Mesendoderm (in vitro differentiated cells): Measurements from ENCODE around the gene MACROD2.

ENCODE experiments used
- DNase-seq: peaks from one replicate; pipeline ENCODE4 v3.0.0; 2013
- H2AK5ac ChIP-seq: 2 replicates; pipeline ENCODE4 v1.6.1; 2013; ENCODE audit warnings: low read length, inconsistent platforms
- H2BK120ac ChIP-seq: 2 replicates; pipeline ENCODE4 v1.6.1; 2013; ENCODE audit warnings: low read depth, mild to moderate bottlenecking, low read length, moderate library complexity, mixed read lengths
- H2BK15ac ChIP-seq: replicated peaks from 2 replicates; pipeline ENCODE4 v1.6.1; 2013; ENCODE audit warnings: low read depth, mild to moderate bottlenecking, moderate library complexity
- H2BK5ac ChIP-seq: 2 replicates; pipeline ENCODE4 v1.6.1; 2013; ENCODE audit warnings: low read length, inconsistent platforms
- H3K18ac ChIP-seq: 2 replicates; pipeline ENCODE4 v1.6.1; 2013; ENCODE audit warnings: mild to moderate bottlenecking, low read length, mixed read lengths
- H3K23ac ChIP-seq: one replicate; pipeline ENCODE4 v1.6.1; 2013; ENCODE audit warnings: low read length
- H3K27ac ChIP-seq: 2 replicates; pipeline ENCODE4 v1.5.1; 2013; ENCODE audit warnings: low read depth, mild to moderate bottlenecking, inconsistent platforms, low read length, moderate library complexity
- H3K27me3 ChIP-seq: 2 replicates; pipeline ENCODE4 v1.6.1; 2013; ENCODE audit warnings: low read length, control low read depth, mild to moderate bottlenecking, inconsistent platforms; ENCODE audit not compliant: insufficient read depth, poor library complexity
- H3K36me3 ChIP-seq: 2 replicates; pipeline ENCODE4 v1.6.1; 2013; ENCODE audit warnings: low read length, inconsistent platforms; ENCODE audit not compliant: control insufficient read depth, insufficient read depth
- H3K4ac ChIP-seq: one replicate; pipeline ENCODE4 v1.6.1; 2013; ENCODE audit warnings: low read depth, mild to moderate bottlenecking, low read length, moderate library complexity
- H3K4me1 ChIP-seq: 2 replicates; pipeline ENCODE4 v1.6.1; 2013; ENCODE audit warnings: low read depth, low read length, inconsistent platforms; ENCODE audit not compliant: control insufficient read depth
- H3K4me2 ChIP-seq: 2 replicates; pipeline ENCODE4 v1.6.1; 2013; ENCODE audit warnings: low read length
- H3K4me3 ChIP-seq: 2 replicates; pipeline ENCODE4 v1.5.1; 2013; ENCODE audit warnings: mild to moderate bottlenecking, low read length
- H3K56ac ChIP-seq: one replicate; pipeline ENCODE4 v1.6.1; 2013; ENCODE audit warnings: low read length
- H3K79me1 ChIP-seq: 2 replicates; pipeline ENCODE4 v1.6.1; 2013; ENCODE audit warnings: low read length, inconsistent platforms
- H3K79me2 ChIP-seq: 2 replicates; pipeline ENCODE4 v1.6.1; 2013; ENCODE audit warnings: mild to moderate bottlenecking, low read length; ENCODE audit not compliant: control insufficient read depth, insufficient read depth
- H3K9ac ChIP-seq: 2 replicates; pipeline ENCODE4 v1.6.1; 2013; ENCODE audit warnings: low read length, inconsistent platforms
- H4K5ac ChIP-seq: one replicate; pipeline ENCODE4 v1.6.1; 2013; ENCODE audit warnings: low read length
- H4K8ac ChIP-seq: one replicate; pipeline ENCODE4 v1.6.1; 2013; ENCODE audit warnings: low read depth, mild to moderate bottlenecking, control low read depth, low read length, moderate library complexity
- WGBS: extraction: QIAGEN DNeasy Blood & Tissue Kit; methylation state at CpG from one replicate; pipeline ENCODE4 v1.1.7; 2013; ENCODE audit warnings: low lambda C conversion rate, missing lambda C conversion rate; ENCODE audit not compliant: insufficient coverage; ENCODE audit errors: extremely low coverage; 5-methylcytosine and 5-hydroxymethylcytosine counted together

The MACROD2 gene

DNA sequence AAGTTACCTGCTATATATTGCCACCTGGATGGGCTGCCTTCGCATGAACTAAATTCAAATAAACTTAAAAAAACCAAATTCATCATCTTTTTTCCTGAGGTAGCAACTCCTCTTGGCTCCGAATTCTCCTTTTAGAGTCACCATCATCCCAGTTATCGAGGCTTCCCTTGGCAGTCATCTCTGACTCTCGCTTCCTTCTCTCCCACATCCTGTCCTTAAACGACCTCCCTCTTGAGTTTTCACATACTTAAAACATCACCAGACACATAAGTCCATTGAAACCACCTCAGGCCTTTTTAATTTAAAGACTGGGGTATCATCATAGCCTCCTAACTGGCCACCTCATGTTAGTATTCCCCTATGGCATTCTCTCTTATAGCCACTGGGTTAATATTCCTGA is 638.2 kb downstream of the MACROD2 start:
- H2AK5ac ChIP-seq: no peak overlapping the region
- H3K4me2 ChIP-seq: no peak overlapping the region
- no CpG with 5 or more reads among the region's 5 CpGs for WGBS
- DNase-seq: no peak
- H4K8ac ChIP-seq: no peak overlapping the region
- H3K18ac ChIP-seq: no peak overlapping the region
- no peaks in the 10 kb centered on the region for H3K79me1 ChIP-seq
- H2BK120ac ChIP-seq: no peak overlapping the region
- no peaks in the 10 kb centered on the region for H3K79me2 ChIP-seq
- no peak overlapping the region for H3K4me3 ChIP-seq
- no peak overlapping the region for H3K9ac ChIP-seq
- no peak overlapping the region for H3K56ac ChIP-seq
- no peak overlapping the region for H3K4ac ChIP-seq
- H2BK15ac ChIP-seq: no peak overlapping the region
- no peak overlapping the region for H2BK5ac ChIP-seq
- no peaks in the 10 kb centered on the region for H3K27me3 ChIP-seq
- no peaks in the 10 kb centered on the region for H3K4me1 ChIP-seq
- no peak overlapping the region for H3K23ac ChIP-seq
- no peaks in the 10 kb centered on the region for H3K36me3 ChIP-seq
- no peak overlapping the region for H3K27ac ChIP-seq
- no peak overlapping the region for H4K5ac ChIP-seq

DNA sequence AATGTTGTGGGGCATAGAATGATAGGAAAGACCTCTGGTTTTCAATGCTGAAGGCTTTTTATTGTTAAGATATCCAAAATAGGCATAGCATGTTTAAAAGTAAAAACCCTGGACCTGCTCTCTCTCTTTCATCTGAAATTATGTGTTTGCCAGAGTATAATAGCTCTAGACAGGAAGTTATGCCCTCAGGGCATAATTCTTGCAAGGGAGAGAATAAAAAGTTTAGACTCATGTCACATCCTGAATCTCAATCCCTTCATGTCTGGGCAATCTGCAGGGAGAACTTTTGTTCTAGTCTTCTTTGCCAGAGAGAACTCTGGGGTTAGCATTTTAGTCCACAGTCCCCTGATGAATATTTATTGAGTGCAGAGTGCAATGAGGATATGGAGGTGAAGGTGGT is 639.3 kb downstream of the MACROD2 start:
- H2BK5ac ChIP-seq: no peak overlapping the region
- no peak overlapping the region for H3K27ac ChIP-seq
- no peak overlapping the region for H2BK120ac ChIP-seq
- H4K8ac ChIP-seq: no peak overlapping the region
- no peaks in the 10 kb centered on the region for H3K36me3 ChIP-seq
- no peaks in the 10 kb centered on the region for H3K79me1 ChIP-seq
- no peak for DNase-seq
- H2AK5ac ChIP-seq: no peak overlapping the region
- no peaks in the 10 kb centered on the region for H3K4me1 ChIP-seq
- no peak overlapping the region for H3K4me2 ChIP-seq
- H2BK15ac ChIP-seq: no peak overlapping the region
- no peak overlapping the region for H3K4me3 ChIP-seq
- no peak overlapping the region for H3K9ac ChIP-seq
- no peak overlapping the region for H3K18ac ChIP-seq
- no peak overlapping the region for H4K5ac ChIP-seq
- H3K4ac ChIP-seq: no peak overlapping the region
- no peaks in the 10 kb centered on the region for H3K79me2 ChIP-seq
- no peak overlapping the region for H3K23ac ChIP-seq
- H3K56ac ChIP-seq: no peak overlapping the region
- no peaks in the 10 kb centered on the region for H3K27me3 ChIP-seq

DNA sequence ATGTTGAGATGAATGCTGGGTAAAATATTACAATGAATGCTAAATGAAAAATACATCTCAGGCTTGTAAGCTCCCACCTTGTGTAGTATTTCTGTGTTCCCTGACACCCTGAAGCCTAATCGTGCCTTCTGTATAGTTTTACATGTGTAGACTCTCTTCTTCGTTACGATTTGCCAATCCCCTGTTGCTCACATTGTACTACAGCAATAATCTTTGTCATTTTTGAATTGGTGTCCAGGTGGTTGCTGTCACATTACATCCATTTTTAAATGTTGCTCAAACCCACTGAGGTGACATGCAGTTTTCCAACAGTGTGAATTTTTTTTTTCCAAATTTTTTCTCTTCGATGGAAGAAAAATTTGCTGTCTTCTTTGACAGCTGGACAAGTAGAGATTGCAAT is 642.1 kb downstream of the MACROD2 start:
- H3K36me3 ChIP-seq: no peaks in the 10 kb centered on the region
- no CpG with 5 or more reads among the region's 4 CpGs for WGBS

DNA sequence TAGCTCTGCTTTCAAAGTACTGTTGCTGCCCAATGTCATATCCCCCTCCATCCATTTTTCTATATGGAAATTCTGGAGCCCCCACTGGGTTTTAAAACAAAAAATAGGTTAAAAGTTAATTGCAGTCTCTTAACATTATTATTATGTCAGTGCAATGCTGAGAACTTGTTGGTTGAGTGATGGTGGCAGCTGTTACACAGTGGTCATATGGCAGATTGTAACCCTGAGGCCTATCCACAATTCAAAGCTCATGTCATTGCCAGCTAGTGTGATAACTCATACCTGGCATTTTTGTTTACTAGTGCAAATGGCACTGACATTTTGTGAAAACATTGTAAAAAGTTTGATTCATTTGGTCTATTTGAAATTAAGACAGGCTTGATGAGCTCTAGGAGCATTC is 647.8 kb downstream of the MACROD2 start:
- H2BK120ac ChIP-seq: no peak overlapping the region
- no peak overlapping the region for H3K4ac ChIP-seq
- H3K79me2 ChIP-seq: no peaks in the 10 kb centered on the region
- DNase-seq: no peak
- no peak overlapping the region for H3K23ac ChIP-seq
- H3K27ac ChIP-seq: no peak overlapping the region
- no peak overlapping the region for H3K4me3 ChIP-seq
- no peaks in the 10 kb centered on the region for H3K27me3 ChIP-seq
- no peak overlapping the region for H2BK5ac ChIP-seq
- H3K79me1 ChIP-seq: no peaks in the 10 kb centered on the region
- H3K36me3 ChIP-seq: no peaks in the 10 kb centered on the region
- H3K18ac ChIP-seq: no peak overlapping the region
- no peaks in the 10 kb centered on the region for H3K4me1 ChIP-seq
- H4K8ac ChIP-seq: no peak overlapping the region
- no peak overlapping the region for H2AK5ac ChIP-seq
- no peak overlapping the region for H3K56ac ChIP-seq
- no peak overlapping the region for H3K4me2 ChIP-seq
- no peak overlapping the region for H3K9ac ChIP-seq
- no peak overlapping the region for H2BK15ac ChIP-seq
- no peak overlapping the region for H4K5ac ChIP-seq

More for the DNA sequence above, 642.1 kb downstream of the MACROD2 start:
- Histone ChIP-seq H3K79me2 (no peaks in the 10 kb centered on the region), H3K18ac (no peak overlapping the region), H3K4me3 (no peak overlapping the region), H2AK5ac (no peak overlapping the region), H2BK5ac (no peak overlapping the region), H3K79me1 (no peaks in the 10 kb centered on the region), H3K27ac (no peak overlapping the region), H3K27me3 (no peaks in the 10 kb centered on the region), H2BK15ac (no peak overlapping the region), H3K4me1 (no peaks in the 10 kb centered on the region), H3K4ac (no peak overlapping the region), H3K9ac (no peak overlapping the region), H3K4me2 (no peak overlapping the region), H4K5ac (no peak overlapping the region), H4K8ac (no peak overlapping the region), H2BK120ac (no peak overlapping the region), H3K56ac (no peak overlapping the region), H3K23ac (no peak overlapping the region)
- no peak for DNase-seq

DNA sequence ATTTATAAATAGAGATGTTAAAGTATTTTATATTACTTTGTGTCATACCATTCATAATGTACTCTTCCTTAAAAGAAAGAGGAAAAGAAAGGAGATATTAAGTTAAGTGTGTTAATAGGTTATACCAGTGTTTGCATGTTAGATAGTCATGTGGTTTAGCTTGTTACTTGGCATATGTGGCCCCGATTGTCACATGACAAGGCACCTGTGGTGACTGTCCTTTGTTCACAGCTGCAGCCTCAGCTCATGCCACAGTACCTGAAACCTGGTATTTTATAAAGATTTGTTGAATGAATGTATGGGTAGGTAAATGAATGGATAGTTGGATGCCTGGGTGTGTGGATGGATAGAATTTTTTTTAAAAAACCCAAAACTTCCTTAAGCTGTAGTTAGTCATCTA is 648.2 kb downstream of the MACROD2 start:
- Histone ChIP-seq H3K27me3 (no peaks in the 10 kb centered on the region), H4K5ac (no peak overlapping the region), H3K18ac (no peak overlapping the region), H4K8ac (no peak overlapping the region), H2BK5ac (no peak overlapping the region), H3K9ac (no peak overlapping the region), H2BK120ac (no peak overlapping the region), H3K27ac (no peak overlapping the region), H3K4me1 (no peaks in the 10 kb centered on the region), H3K4ac (no peak overlapping the region), H3K79me1 (no peaks in the 10 kb centered on the region), H3K4me3 (no peak overlapping the region), H2AK5ac (no peak overlapping the region), H3K23ac (no peak overlapping the region), H2BK15ac (no peak overlapping the region), H3K4me2 (no peak overlapping the region), H3K36me3 (no peaks in the 10 kb centered on the region), H3K56ac (no peak overlapping the region), H3K79me2 (no peaks in the 10 kb centered on the region)
- WGBS: no CpG with 5 or more reads among the region's 1 CpG
- DNase-seq: no peak

DNA sequence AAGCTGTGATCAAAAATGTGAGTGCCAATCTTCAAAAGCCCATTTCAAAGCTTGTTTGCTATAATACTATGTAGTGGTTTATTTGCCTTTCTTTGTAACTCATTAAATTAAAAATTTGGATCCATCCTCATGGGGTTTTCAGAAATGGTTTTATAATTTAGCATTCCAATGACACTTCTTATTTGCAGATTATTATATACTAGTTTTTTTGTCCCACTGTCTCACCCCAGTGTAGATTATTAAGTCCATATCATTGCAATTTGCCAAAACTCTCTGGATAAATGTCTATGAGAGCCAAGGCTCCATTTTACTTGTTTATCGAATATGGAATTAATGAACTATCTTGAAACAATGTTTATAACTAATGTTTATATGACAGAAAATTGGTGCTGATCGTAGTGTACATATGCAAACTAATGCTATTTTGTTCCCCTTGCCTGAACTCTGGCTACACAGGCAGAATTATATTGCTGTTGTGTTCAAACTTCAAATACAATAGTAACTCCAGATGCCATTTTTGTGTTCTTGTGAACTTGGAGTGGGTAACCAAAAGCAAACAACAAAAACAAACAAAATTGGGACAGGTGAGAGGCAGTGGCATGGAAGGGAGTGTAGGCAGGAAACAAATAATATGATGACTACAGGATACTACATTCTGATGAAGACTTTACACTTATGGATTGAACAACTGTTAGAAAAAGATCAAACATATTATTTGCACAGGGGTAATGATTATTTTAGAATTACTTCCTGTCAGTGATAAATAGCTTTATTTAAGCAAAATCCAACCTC is 649.2 kb downstream of the MACROD2 start:
- H2BK5ac ChIP-seq: no peak overlapping the region
- H3K23ac ChIP-seq: no peak overlapping the region
- H4K8ac ChIP-seq: no peak overlapping the region
- H3K18ac ChIP-seq: no peak overlapping the region
- H3K27ac ChIP-seq: no peak overlapping the region
- no peaks in the 10 kb centered on the region for H3K27me3 ChIP-seq
- H3K4me2 ChIP-seq: no peak overlapping the region
- no peak overlapping the region for H3K4me3 ChIP-seq
- WGBS: no CpG with 5 or more reads among the region's 2 CpGs
- no peak overlapping the region for H3K9ac ChIP-seq
- no peaks in the 10 kb centered on the region for H3K79me2 ChIP-seq
- no peaks in the 10 kb centered on the region for H3K4me1 ChIP-seq
- H3K56ac ChIP-seq: no peak overlapping the region
- no peaks in the 10 kb centered on the region for H3K36me3 ChIP-seq
- H4K5ac ChIP-seq: no peak overlapping the region
- no peak overlapping the region for H3K4ac ChIP-seq
- no peak overlapping the region for H2BK120ac ChIP-seq
- H2BK15ac ChIP-seq: no peak overlapping the region
- no peak for DNase-seq
- no peaks in the 10 kb centered on the region for H3K79me1 ChIP-seq
- H2AK5ac ChIP-seq: no peak overlapping the region
